H9 (cell line): Measurements from ENCODE around the gene STARD10. TPM values are rescaled to one million over a fixed set of nuclear protein-coding genes. Genes with fewer than 3 reads are reported as not detected.
A peak's percentile ranks its signal among the peaks of the same experiment; 100 is the strongest.

Source experiments
- DNase-seq: peaks from one replicate; pipeline ENCODE4 v3.0.0-alpha.2; 2017
- H2AFZ ChIP-seq: one replicate; pipeline ENCODE4 v1.6.1; 2013; ENCODE audit warnings: mild to moderate bottlenecking, low read length, control low read depth, moderate library complexity
- H2AK5ac ChIP-seq: 2 replicates; pipeline ENCODE4 v1.6.1; 2013; ENCODE audit warnings: low read length, control low read depth, mixed read lengths; ENCODE audit not compliant: insufficient read length
- H2BK120ac ChIP-seq: one replicate; pipeline ENCODE4 v1.6.1; 2013; ENCODE audit warnings: low read depth, mild to moderate bottlenecking, low read length, control low read depth, inconsistent platforms; ENCODE audit not compliant: poor library complexity, severe bottlenecking
- H2BK12ac ChIP-seq: 2 replicates; pipeline ENCODE4 v1.6.1; 2013; ENCODE audit warnings: low read length, control low read depth, mixed read lengths, low read depth; ENCODE audit not compliant: insufficient read length
- H2BK15ac ChIP-seq: 2 replicates; pipeline ENCODE4 v1.6.1; 2013; ENCODE audit warnings: low read depth, low read length, control low read depth
- H2BK20ac ChIP-seq: one replicate; pipeline ENCODE4 v1.6.1; 2013; ENCODE audit warnings: low read depth, mild to moderate bottlenecking, low read length, control low read depth, inconsistent platforms; ENCODE audit not compliant: poor library complexity, severe bottlenecking
- H2BK5ac ChIP-seq: 2 replicates; pipeline ENCODE4 v1.6.1; 2013; ENCODE audit warnings: low read length, control low read depth, mixed read lengths; ENCODE audit not compliant: insufficient read length
- H3K14ac ChIP-seq: 2 replicates; pipeline ENCODE4 v1.6.1; 2013; ENCODE audit warnings: low read length, control low read depth; ENCODE audit not compliant: insufficient read depth
- H3K18ac ChIP-seq: 2 replicates; pipeline ENCODE4 v1.6.1; 2013; ENCODE audit warnings: low read depth, mild to moderate bottlenecking, mixed read lengths, low read length, control low read depth; ENCODE audit not compliant: insufficient read length
- H3K23ac ChIP-seq: 2 replicates; pipeline ENCODE4 v1.6.1; 2013; ENCODE audit warnings: low read length, control low read depth, mixed read lengths, low read depth; ENCODE audit not compliant: insufficient read length
- H3K23me2 ChIP-seq: 2 replicates; pipeline ENCODE4 v1.6.1; 2013; ENCODE audit warnings: low read depth, mild to moderate bottlenecking, mixed read lengths, low read length, control low read depth; ENCODE audit not compliant: insufficient read length, poor library complexity, severe bottlenecking
- H3K27ac ChIP-seq: 2 replicates; pipeline ENCODE4 v1.5.1; 2013; ENCODE audit warnings: low read length, control low read depth, mixed read lengths, low read depth; ENCODE audit not compliant: insufficient read length
- H3K27me3 ChIP-seq: 2 replicates; pipeline ENCODE4 v1.6.1; 2013; ENCODE audit warnings: low read length, control low read depth, inconsistent platforms; ENCODE audit not compliant: insufficient read depth
- H3K4ac ChIP-seq: 2 replicates; pipeline ENCODE4 v1.6.1; 2013; ENCODE audit warnings: low read depth, mild to moderate bottlenecking, control low read depth, inconsistent platforms, low read length, moderate library complexity
- H3K4me1 ChIP-seq: 2 replicates; pipeline ENCODE4 v1.6.1; 2013; ENCODE audit warnings: low read length, control low read depth, inconsistent platforms; ENCODE audit not compliant: insufficient read depth
- H3K4me2 ChIP-seq: 2 replicates; pipeline ENCODE4 v1.6.1; 2013; ENCODE audit warnings: low read length, control low read depth, mixed read lengths; ENCODE audit not compliant: insufficient read length, insufficient read depth
- H3K56ac ChIP-seq: 2 replicates; pipeline ENCODE4 v1.6.1; 2013; ENCODE audit warnings: low read depth, mild to moderate bottlenecking, mixed read lengths, low read length, control low read depth; ENCODE audit not compliant: insufficient read length
- H3K79me1 ChIP-seq: 2 replicates; pipeline ENCODE4 v1.6.1; 2013; ENCODE audit warnings: low read depth, mild to moderate bottlenecking, moderate library complexity, low read length, control low read depth, inconsistent platforms; ENCODE audit not compliant: insufficient read depth, poor library complexity, severe bottlenecking
- H3K79me2 ChIP-seq: 2 replicates; pipeline ENCODE4 v1.6.1; 2013; ENCODE audit warnings: low read length, control low read depth, inconsistent platforms; ENCODE audit not compliant: insufficient read depth
- H3K9ac ChIP-seq: 2 replicates; pipeline ENCODE4 v1.6.1; 2013; ENCODE audit warnings: low read length, control low read depth, mixed read lengths; ENCODE audit not compliant: insufficient read length; ENCODE audit errors: extremely low read depth
- H3K9me3 ChIP-seq: one replicate; pipeline ENCODE4 v1.6.1; 2013; ENCODE audit warnings: low read depth, low read length, inconsistent platforms; ENCODE audit not compliant: control insufficient read depth
- H3T11ph ChIP-seq: one replicate; pipeline ENCODE4 v1.6.1; 2013; ENCODE audit warnings: mild to moderate bottlenecking, low read length, control low read depth, inconsistent platforms
- H4K20me1 ChIP-seq: one replicate; pipeline ENCODE4 v1.6.1; 2013; ENCODE audit not compliant: control insufficient read depth, insufficient read length, insufficient read depth
- H4K5ac ChIP-seq: 2 replicates; pipeline ENCODE4 v1.6.1; 2013; ENCODE audit warnings: low read depth, mild to moderate bottlenecking, mixed read lengths, low read length, control low read depth; ENCODE audit not compliant: insufficient read length
- H4K8ac ChIP-seq: replicated peaks from 2 replicates; pipeline ENCODE4 v1.6.1; 2013; ENCODE audit warnings: low read length, control low read depth, mixed read lengths, low read depth; ENCODE audit not compliant: insufficient read length
- H4K91ac ChIP-seq: 2 replicates; pipeline ENCODE4 v1.6.1; 2013; ENCODE audit warnings: low read depth, mild to moderate bottlenecking, moderate library complexity, mixed read lengths, low read length, control low read depth; ENCODE audit not compliant: insufficient read length
- H3K27ac Mint-ChIP-seq, 3 experiments: 2 replicates in 2 of 3; 3 replicates in 1 of 3; pipeline ENCODE4 v1.8.0; 2020 to 2021; ENCODE audit warnings: mixed read lengths in 3 of 3, mild to moderate bottlenecking in 1 of 3, moderate library complexity in 1 of 3
- H3K27me3 Mint-ChIP-seq: 2 replicates; pipeline ENCODE4 v1.8.0; 2021; ENCODE audit warnings: low read depth, mild to moderate bottlenecking, moderate library complexity, mixed read lengths
- H3K36me3 Mint-ChIP-seq, 3 experiments: 2 replicates in 2 of 3; 3 replicates in 1 of 3; pipeline ENCODE4 v1.8.0; 2020 to 2021; ENCODE audit warnings: low read depth in 3 of 3, mixed read lengths in 3 of 3; ENCODE audit not compliant: insufficient read depth in 1 of 3
- H3K4me1 Mint-ChIP-seq, 2 experiments: 2 replicates each; pipeline ENCODE4 v1.8.0; 2020; ENCODE audit warnings: mixed read lengths in 2 of 2
- H3K4me3 Mint-ChIP-seq, 2 experiments: 2 replicates in 1 of 2; 3 replicates in 1 of 2; pipeline ENCODE4 v1.8.0; 2020 to 2021; ENCODE audit warnings: mild to moderate bottlenecking in 2 of 2, mixed read lengths in 2 of 2, moderate library complexity in 1 of 2
- H3K9me3 Mint-ChIP-seq, 2 experiments: 2 replicates in 1 of 2; 3 replicates in 1 of 2; pipeline ENCODE4 v1.8.0; 2020; ENCODE audit warnings: mild to moderate bottlenecking in 2 of 2, mixed read lengths in 2 of 2, moderate library complexity in 1 of 2
- WGBS: extraction: QIAGEN DNeasy Blood & Tissue Kit; methylation state at CpG from one replicate; pipeline ENCODE4 v1.1.7; 2013; ENCODE audit warnings: missing lambda C conversion rate, low lambda C conversion rate, mixed read lengths; ENCODE audit not compliant: insufficient read length; ENCODE audit errors: extremely low coverage; 5-methylcytosine and 5-hydroxymethylcytosine counted together
- total RNA-seq: library from RNA; stranded (reverse); gene quantifications from 2 replicates; pipeline ENCODE4 v1.2.1, GENCODE V29; 2021
- TF ChIP-seq, protein P1 (sequence below): fragments of 200-600 bp; sonication (generic); conservative IDR thresholded peaks from 3 replicates; pipeline ENCODE4 v1.8.0; 2021; ENCODE audit warnings: antibody characterized with exemption, mild to moderate bottlenecking

STARD10 gene
- total RNA-seq, 1 experiment from 2014 or later = 24.4 TPM

GRCh38 chr11:72711141-72711540, 82.7 kb downstream of the STARD10 start:
- Histone ChIP-seq H4K5ac (no peak overlapping the region), H3K27me3 (no peaks in the 10 kb centered on the region), H3K27ac (no peak overlapping the region), H2BK20ac (no peak overlapping the region), H2BK12ac (no peak overlapping the region), H4K8ac (no peak overlapping the region), H3K4ac (no peak overlapping the region), H2BK15ac (no peak overlapping the region), H2BK5ac (no peak overlapping the region), H3K18ac (no peak overlapping the region), H3K23me2 (peaks cover 2% of the 10 kb centered on the region), H3K9ac (no peak overlapping the region), H2BK120ac (no peak overlapping the region), H3K9me3 (no peaks in the 10 kb centered on the region), H3K79me1 (no peaks in the 10 kb centered on the region), H3K79me2 (no peaks in the 10 kb centered on the region), H3K4me1 (peaks cover 5% of the 10 kb centered on the region; the same call in 1 of the 2 replicates), H3K56ac (no peak overlapping the region), H4K20me1 (peaks cover 4% of the 10 kb centered on the region), H3K4me2 (no peak overlapping the region), H2AFZ (no peak overlapping the region), H4K91ac (no peak overlapping the region), H2AK5ac (no peak overlapping the region), H3T11ph (no peak overlapping the region), H3K23ac (no peak overlapping the region), H3K14ac (no peak overlapping the region)
- no CpG with 5 or more reads among the region's 9 CpGs for WGBS
- no peak for DNase-seq
- Mint-ChIP-seq H3K27me3 (no peaks in the 10 kb centered on the region), H3K27ac (peak overlapping the region; percentile 24 to 79 (median 28); a peak in 4 of 7 replicates), H3K4me3 (no peak overlapping the region), H3K4me1 (peaks cover 24 to 41% of the 10 kb centered on the region in 2 experiments), H3K9me3 (no peaks in the 10 kb centered on the region), H3K36me3 (peaks cover 13 to 48% (median 27%) of the 10 kb centered on the region in 3 experiments; a peak in 6 of 7 replicates)
- TF ChIP-seq, protein P1, sequence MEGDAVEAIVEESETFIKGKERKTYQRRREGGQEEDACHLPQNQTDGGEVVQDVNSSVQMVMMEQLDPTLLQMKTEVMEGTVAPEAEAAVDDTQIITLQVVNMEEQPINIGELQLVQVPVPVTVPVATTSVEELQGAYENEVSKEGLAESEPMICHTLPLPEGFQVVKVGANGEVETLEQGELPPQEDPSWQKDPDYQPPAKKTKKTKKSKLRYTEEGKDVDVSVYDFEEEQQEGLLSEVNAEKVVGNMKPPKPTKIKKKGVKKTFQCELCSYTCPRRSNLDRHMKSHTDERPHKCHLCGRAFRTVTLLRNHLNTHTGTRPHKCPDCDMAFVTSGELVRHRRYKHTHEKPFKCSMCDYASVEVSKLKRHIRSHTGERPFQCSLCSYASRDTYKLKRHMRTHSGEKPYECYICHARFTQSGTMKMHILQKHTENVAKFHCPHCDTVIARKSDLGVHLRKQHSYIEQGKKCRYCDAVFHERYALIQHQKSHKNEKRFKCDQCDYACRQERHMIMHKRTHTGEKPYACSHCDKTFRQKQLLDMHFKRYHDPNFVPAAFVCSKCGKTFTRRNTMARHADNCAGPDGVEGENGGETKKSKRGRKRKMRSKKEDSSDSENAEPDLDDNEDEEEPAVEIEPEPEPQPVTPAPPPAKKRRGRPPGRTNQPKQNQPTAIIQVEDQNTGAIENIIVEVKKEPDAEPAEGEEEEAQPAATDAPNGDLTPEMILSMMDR = no peak
